ENCODE data around the gene FARP1. TPM values are rescaled to one million over a fixed set of nuclear protein-coding genes. Genes with fewer than 3 reads are reported as not detected.
"Not testable (repeated sequence)": the region's sequence is repeated elsewhere in the genome, so short reads cannot be mapped to it uniquely, and the experiment has no call there.

FARP1 gene
- total and polyA plus RNA-seq, 2 of the 8 experiments (the other 6 are each of a cell fraction or from before 2014, with no cell fraction given): 24.7 to 104 TPM

DNA sequence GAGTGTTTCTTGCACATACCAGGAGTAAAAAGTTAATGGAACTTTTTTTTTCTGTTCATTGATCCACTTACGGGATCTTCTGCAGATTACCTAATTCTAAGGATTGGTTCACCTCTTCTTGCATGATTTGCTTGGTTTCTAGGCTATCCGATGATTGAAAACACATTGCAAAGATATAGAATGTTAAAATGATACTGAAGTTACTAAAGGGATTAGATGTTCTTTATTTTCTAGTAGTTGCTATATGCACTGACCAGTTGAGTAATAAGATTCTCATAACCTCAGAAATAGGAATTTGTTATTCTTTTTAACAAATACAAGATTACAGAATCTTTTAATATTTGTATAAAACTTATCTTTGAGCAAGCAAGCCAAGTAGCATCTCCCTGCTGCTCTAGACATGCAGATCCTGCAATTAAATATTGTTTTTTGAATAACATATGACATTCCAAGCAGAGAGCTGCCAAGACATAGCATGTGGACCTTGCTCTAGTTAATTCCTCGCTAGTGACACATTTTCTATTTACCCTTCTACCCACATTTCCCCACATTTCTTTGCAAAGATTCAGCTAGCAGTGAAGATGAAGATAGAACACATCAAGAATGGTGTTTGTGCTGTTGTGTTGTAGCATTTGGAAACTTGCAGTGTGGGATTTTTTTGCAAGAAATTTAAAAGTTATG lies 85.9 kb downstream of the FARP1 start (continued):
- TF ChIP-seq KDM5A (IDR thresholded peaks at IDR 0.05; ENCODE audit: low read length) (no peak), HDAC2 (IDR thresholded peaks at IDR 0.05; ENCODE audit: borderline replicate concordance in 1 of 2, low read depth in 2 of 2, low read length in 2 of 2) (no peak), POLR2AphosphoS5 (IDR thresholded peaks at IDR 0.05; ENCODE audit: low read depth, low read length) (no peak), SUZ12 (IDR thresholded peaks at IDR 0.05; ENCODE audit: low read length) (no peak), KDM1A (IDR thresholded peaks at IDR 0.05; ENCODE audit: borderline replicate concordance, low read length) (no peak), TAF7 (optimal IDR thresholded peaks at IDR 0.05; ENCODE audit: borderline replicate concordance, low read depth, low read length) (no peak)
- TF ChIP-seq, protein P1, sequence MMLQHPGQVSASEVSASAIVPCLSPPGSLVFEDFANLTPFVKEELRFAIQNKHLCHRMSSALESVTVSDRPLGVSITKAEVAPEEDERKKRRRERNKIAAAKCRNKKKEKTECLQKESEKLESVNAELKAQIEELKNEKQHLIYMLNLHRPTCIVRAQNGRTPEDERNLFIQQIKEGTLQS (IDR thresholded peaks at IDR 0.05; ENCODE audit: insufficient read depth, low read depth, low read length): no peak

DNA sequence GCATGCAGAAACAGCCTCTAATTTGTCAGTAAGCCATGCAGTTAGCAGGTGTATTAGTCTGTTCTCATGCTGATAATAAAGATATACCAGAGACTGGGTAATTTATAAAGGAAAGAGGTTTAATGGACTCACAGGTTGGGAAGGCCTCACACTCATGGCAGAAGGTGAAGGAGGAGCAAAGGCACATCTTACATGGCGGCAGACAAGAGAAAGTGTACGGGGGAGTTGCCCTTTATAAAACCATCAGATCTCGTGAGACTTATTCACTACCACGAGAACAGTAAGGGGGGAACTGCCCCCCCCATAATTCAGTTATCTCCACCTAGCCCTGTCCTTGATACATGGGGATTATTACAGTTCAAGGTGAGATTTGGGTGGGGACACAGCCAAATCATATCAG lies 87.9 kb downstream of the FARP1 start:
- H2BK12ac ChIP-seq (ENCODE audit: low read depth, low read length); H3K9ac ChIP-seq (replicated peaks in 1 of 4; ENCODE audit: extremely low read depth in 1 of 4, low read depth in 3 of 4, low read length in 3 of 4); H3K4me2 ChIP-seq (ENCODE audit: insufficient read depth in 1 of 2, low read depth in 2 of 2, low read length in 2 of 2); H4K20me1 ChIP-seq (replicated peaks in 1 of 2; ENCODE audit: control insufficient read depth in 1 of 2, insufficient read depth in 2 of 2, low read length in 2 of 2); H3K27me3 ChIP-seq (replicated peaks in 1 of 4; ENCODE audit: control insufficient read depth in 3 of 4, extremely low read depth in 1 of 4, insufficient read depth in 3 of 4, low read length in 3 of 4); H3K9me3 ChIP-seq (ENCODE audit: insufficient read depth in 2 of 2, low read depth in 1 of 2, low read length in 1 of 2); H3K14ac ChIP-seq (ENCODE audit: insufficient read length); H3K18ac ChIP-seq (ENCODE audit: extremely low read depth, low read length); H4K8ac ChIP-seq (ENCODE audit: extremely low read depth, insufficient read depth, low read length); H3K23me2 ChIP-seq (ENCODE audit: low read depth, low read length); H2BK20ac ChIP-seq (ENCODE audit: low read length); H2AK5ac ChIP-seq (ENCODE audit: low read depth, low read length); H4K91ac ChIP-seq (replicated peaks; ENCODE audit: insufficient read length, low read length); H3K4ac ChIP-seq (replicated peaks; ENCODE audit: insufficient read length, low read depth, low read length); H3K4me3 ChIP-seq (ENCODE audit: extremely low read depth in 1 of 4, insufficient read depth in 2 of 4, low read depth in 3 of 4, low read length in 4 of 4); H4K5ac ChIP-seq (ENCODE audit: insufficient read length, low read depth, low read length); H3K79me1 ChIP-seq (ENCODE audit: low read depth, low read length); H2BK15ac ChIP-seq (ENCODE audit: low read length); FAIRE-seq; H2AFZ ChIP-seq (ENCODE audit: low read length); H3K23ac ChIP-seq (ENCODE audit: insufficient read length); H3K4me1 ChIP-seq (replicated peaks in 1 of 4; ENCODE audit: control insufficient read depth in 3 of 4, insufficient read depth in 4 of 4, low read length in 3 of 4); CTCF ChIA-PET (ENCODE audit: partially characterized antibody); DNase-seq (ENCODE audit: low read depth in 1 of 2, low spot score in 2 of 2); H3K36me3 ChIP-seq (ENCODE audit: control insufficient read depth in 2 of 4, insufficient read depth in 4 of 4, low read length in 3 of 4); POLR2A ChIA-PET (ENCODE audit: partially characterized antibody); H2BK120ac ChIP-seq (replicated peaks; ENCODE audit: low read depth, low read length); H3K56ac ChIP-seq (replicated peaks; ENCODE audit: insufficient read length, low read depth, low read length); H2BK5ac ChIP-seq (ENCODE audit: low read depth, low read length); H3K27ac ChIP-seq (ENCODE audit: low read depth, low read length): not testable (repeated sequence)
- H3K79me2 ChIP-seq (ENCODE audit: control insufficient read depth in 1 of 2, insufficient read depth in 2 of 2, low read length in 2 of 2): peaks cover 0 to 25% of the 10 kb centered on the region in 2 experiments; a peak in 2 of 4 replicates
- WGBS, 2 experiments (ENCODE audit: extremely low coverage in 1 of 2, insufficient coverage in 1 of 2, insufficient read length in 1 of 2, insufficient replicate concordance in 2 of 2, low coverage in 1 of 2, low lambda C conversion rate in 2 of 2, missing lambda C conversion rate in 1 of 2): 98% methylated on average over 4 of the region's 4 CpGs; no CpG with 5 or more reads in 1 of the 2 experiments

Measured in H1 (cell line).